B cell (primary cell): ENCODE measurements around the gene GDF11.

Source experiments
- EZH2 ChIP-seq: IDR thresholded peaks from 2 replicates; pipeline ENCODE4 v1.6.1; 2012; ENCODE audit warnings: borderline replicate concordance, low read depth, mild to moderate bottlenecking, moderate library complexity, low read length; ENCODE audit not compliant: insufficient read depth, poor library complexity, severe bottlenecking
- TF ChIP-seq, protein P1 (sequence below): fragments of 200-600 bp; IDR thresholded peaks from one replicate; pipeline ENCODE4 v1.8.0; 2022; ENCODE audit warnings: antibody characterized with exemption, mild to moderate bottlenecking

DNA sequence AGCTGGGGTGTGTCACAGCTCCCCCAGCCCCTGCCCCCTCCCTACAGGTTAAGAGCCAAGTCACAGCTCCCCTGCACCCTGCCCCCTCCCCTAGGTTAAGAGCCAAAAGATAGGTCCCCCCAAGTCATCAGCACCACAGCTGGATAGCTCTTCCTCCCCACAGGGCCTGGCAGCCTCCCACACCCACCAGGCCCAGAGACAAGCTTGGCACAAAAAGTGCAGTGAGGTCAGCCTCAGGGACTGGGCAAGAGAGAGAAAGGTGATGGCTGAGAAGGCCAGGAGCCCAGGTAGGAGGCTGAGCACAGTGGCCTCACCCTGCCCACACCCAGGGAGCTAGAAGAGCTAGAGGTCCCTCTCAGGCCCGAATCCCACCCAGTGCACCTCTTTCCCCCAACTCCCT lies 44.0 kb upstream of the GDF11 start:
- TF ChIP-seq, protein P1, sequence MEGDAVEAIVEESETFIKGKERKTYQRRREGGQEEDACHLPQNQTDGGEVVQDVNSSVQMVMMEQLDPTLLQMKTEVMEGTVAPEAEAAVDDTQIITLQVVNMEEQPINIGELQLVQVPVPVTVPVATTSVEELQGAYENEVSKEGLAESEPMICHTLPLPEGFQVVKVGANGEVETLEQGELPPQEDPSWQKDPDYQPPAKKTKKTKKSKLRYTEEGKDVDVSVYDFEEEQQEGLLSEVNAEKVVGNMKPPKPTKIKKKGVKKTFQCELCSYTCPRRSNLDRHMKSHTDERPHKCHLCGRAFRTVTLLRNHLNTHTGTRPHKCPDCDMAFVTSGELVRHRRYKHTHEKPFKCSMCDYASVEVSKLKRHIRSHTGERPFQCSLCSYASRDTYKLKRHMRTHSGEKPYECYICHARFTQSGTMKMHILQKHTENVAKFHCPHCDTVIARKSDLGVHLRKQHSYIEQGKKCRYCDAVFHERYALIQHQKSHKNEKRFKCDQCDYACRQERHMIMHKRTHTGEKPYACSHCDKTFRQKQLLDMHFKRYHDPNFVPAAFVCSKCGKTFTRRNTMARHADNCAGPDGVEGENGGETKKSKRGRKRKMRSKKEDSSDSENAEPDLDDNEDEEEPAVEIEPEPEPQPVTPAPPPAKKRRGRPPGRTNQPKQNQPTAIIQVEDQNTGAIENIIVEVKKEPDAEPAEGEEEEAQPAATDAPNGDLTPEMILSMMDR = no peak
- TF ChIP-seq EZH2 = no peak
